ENCODE data around the gene CHD5. TPM values are rescaled to one million over a fixed set of nuclear protein-coding genes. Genes with fewer than 3 reads are reported as not detected.

Gene CHD5
- total and polyA plus RNA-seq, 4 donors: 0.10 to 0.55 (median 0.31) TPM

- Histone ChIP-seq H3K9ac (ENCODE audit: insufficient read depth in 1 of 2, low read length in 2 of 2) (no peak overlapping the region), H3K27me3 (ENCODE audit: control insufficient read depth in 3 of 3, insufficient read depth in 3 of 3, low read length in 2 of 3) (peaks cover 0 to 30% (median 9%) of the 10 kb centered on the region in 3 donors), H3K4me3 (no peak overlapping the region), H3K36me3 (ENCODE audit: control insufficient read depth in 4 of 4, insufficient read depth in 4 of 4, low read length in 4 of 4) (no peaks in the 10 kb centered on the region), H3K27ac (ENCODE audit: low read depth in 1 of 2, low read length in 1 of 2) (no peak overlapping the region), H3K9me3 (ENCODE audit: control insufficient read depth in 4 of 4, insufficient read depth in 3 of 4, low read length in 3 of 4) (peaks cover 0 to 5% (median 0%) of the 10 kb centered on the region in 4 donors), H3K4me1 (ENCODE audit: control insufficient read depth in 5 of 5, insufficient read depth in 5 of 5, low read length in 5 of 5) (peaks cover 0 to 4% (median 0%) of the 10 kb centered on the region in 5 donors)
- ATAC-seq (ENCODE audit: insufficient read depth, low FRiP score) (no peak), DNase-seq (no peak)
- 85 to 89% methylated on average over 9 of the region's 9 CpGs for WGBS, 2 donors
- TF ChIP-seq, protein P1, sequence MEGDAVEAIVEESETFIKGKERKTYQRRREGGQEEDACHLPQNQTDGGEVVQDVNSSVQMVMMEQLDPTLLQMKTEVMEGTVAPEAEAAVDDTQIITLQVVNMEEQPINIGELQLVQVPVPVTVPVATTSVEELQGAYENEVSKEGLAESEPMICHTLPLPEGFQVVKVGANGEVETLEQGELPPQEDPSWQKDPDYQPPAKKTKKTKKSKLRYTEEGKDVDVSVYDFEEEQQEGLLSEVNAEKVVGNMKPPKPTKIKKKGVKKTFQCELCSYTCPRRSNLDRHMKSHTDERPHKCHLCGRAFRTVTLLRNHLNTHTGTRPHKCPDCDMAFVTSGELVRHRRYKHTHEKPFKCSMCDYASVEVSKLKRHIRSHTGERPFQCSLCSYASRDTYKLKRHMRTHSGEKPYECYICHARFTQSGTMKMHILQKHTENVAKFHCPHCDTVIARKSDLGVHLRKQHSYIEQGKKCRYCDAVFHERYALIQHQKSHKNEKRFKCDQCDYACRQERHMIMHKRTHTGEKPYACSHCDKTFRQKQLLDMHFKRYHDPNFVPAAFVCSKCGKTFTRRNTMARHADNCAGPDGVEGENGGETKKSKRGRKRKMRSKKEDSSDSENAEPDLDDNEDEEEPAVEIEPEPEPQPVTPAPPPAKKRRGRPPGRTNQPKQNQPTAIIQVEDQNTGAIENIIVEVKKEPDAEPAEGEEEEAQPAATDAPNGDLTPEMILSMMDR (IDR thresholded peaks at IDR 0.05; ENCODE audit: control extremely low read depth, extremely low read depth): no peak
Measured at GRCh38 chr1:6151291-6151822, 28.8 kb downstream of the CHD5 start.

GRCh38 chr1:6150006-6150938, 29.8 kb downstream of the CHD5 start:
- WGBS, 2 donors: 69 to 89% methylated on average over 11 of the region's 11 CpGs
- H3K9me3 ChIP-seq (ENCODE audit: control insufficient read depth in 4 of 4, insufficient read depth in 3 of 4, low read length in 3 of 4): peaks cover 0 to 5% (median 0%) of the 10 kb centered on the region in 4 donors
- peaks cover 0 to 33% (median 9%) of the 10 kb centered on the region in 3 donors for H3K27me3 ChIP-seq (ENCODE audit: control insufficient read depth in 3 of 3, insufficient read depth in 3 of 3, low read length in 2 of 3)
- H3K9ac ChIP-seq (ENCODE audit: insufficient read depth in 1 of 2, low read length in 2 of 2): no peak overlapping the region
- no peak overlapping the region for H3K27ac ChIP-seq (ENCODE audit: low read depth in 1 of 2, low read length in 1 of 2)
- DNase-seq (no peak), ATAC-seq (ENCODE audit: insufficient read depth, low FRiP score) (no peak)
- no peaks in the 10 kb centered on the region for H3K36me3 ChIP-seq (ENCODE audit: control insufficient read depth in 4 of 4, insufficient read depth in 4 of 4, low read length in 4 of 4)
- TF ChIP-seq, protein P1 (IDR thresholded peaks at IDR 0.05; ENCODE audit: control extremely low read depth, extremely low read depth): no peak
- H3K4me3 ChIP-seq: no peak overlapping the region
- H3K4me1 ChIP-seq (ENCODE audit: control insufficient read depth in 5 of 5, insufficient read depth in 5 of 5, low read length in 5 of 5): peaks cover 0 to 4% (median 0%) of the 10 kb centered on the region in 5 donors

GRCh38 chr1:6149597-6149996, 30.5 kb downstream of the CHD5 start:
- Histone ChIP-seq H3K4me3 (no peak overlapping the region), H3K9ac (ENCODE audit: insufficient read depth in 1 of 2, low read length in 2 of 2) (no peak overlapping the region), H3K4me1 (ENCODE audit: control insufficient read depth in 5 of 5, insufficient read depth in 5 of 5, low read length in 5 of 5) (peaks cover 0 to 4% (median 0%) of the 10 kb centered on the region in 5 donors), H3K36me3 (ENCODE audit: control insufficient read depth in 4 of 4, insufficient read depth in 4 of 4, low read length in 4 of 4) (no peaks in the 10 kb centered on the region), H3K27me3 (ENCODE audit: control insufficient read depth in 3 of 3, insufficient read depth in 3 of 3, low read length in 2 of 3) (peaks cover 0 to 37% (median 9%) of the 10 kb centered on the region in 3 donors), H3K27ac (ENCODE audit: low read depth in 1 of 2, low read length in 1 of 2) (no peak overlapping the region), H3K9me3 (ENCODE audit: control insufficient read depth in 4 of 4, insufficient read depth in 3 of 4, low read length in 3 of 4) (peaks cover 0 to 5% (median 0%) of the 10 kb centered on the region in 4 donors)
- no peak for DNase-seq
- WGBS, 2 donors: 93 to 100% methylated on average over 1 of the region's 1 CpG
- no peak for ATAC-seq (ENCODE audit: insufficient read depth, low FRiP score)
- TF ChIP-seq, protein P1 (IDR thresholded peaks at IDR 0.05; ENCODE audit: control extremely low read depth, extremely low read depth): no peak

Data from lung (tissue), 12 donors.